ENCODE results near the gene PHOX2B.

Gene PHOX2B

DNA sequence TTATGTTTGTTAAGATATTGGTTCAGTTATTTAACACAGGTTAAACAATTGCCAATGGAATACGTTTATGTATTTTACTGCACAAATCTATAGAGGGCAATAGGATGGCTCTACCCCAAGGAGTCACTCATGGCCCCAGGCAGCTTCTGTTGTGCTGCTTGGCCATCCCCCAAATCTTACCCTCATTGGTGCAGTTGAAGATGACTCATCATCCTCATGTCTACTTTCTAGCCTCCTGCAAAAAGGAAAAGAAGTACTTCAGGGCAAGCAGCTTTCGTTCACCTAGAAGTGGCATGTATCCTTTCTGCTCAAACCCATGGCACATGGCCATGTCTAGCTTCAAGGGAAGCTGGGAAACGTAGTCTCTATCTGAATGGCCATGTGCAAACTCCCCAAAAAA, 14.2 kb downstream of the PHOX2B start:
- no peak for DNase-seq (ENCODE audit: low read depth in 1 of 2, low spot score in 1 of 2)
- Histone ChIP-seq H3K4me3 (replicated peaks; ENCODE audit: insufficient read depth, low read length) (no peak overlapping the region), H3K27me3 (ENCODE audit: insufficient read depth, poor library complexity, severe bottlenecking) (peaks cover 8% of the 10 kb centered on the region), H3K27ac (replicated peaks) (no peak overlapping the region)
- no peak for TF ChIP-seq SPI1 (IDR thresholded peaks at IDR 0.05; ENCODE audit: borderline replicate concordance, low read depth)
- no peak for TF ChIP-seq CTCF (IDR thresholded peaks at IDR 0.05; ENCODE audit: insufficient read depth, low read length)
- TF ChIP-seq, protein P1, sequence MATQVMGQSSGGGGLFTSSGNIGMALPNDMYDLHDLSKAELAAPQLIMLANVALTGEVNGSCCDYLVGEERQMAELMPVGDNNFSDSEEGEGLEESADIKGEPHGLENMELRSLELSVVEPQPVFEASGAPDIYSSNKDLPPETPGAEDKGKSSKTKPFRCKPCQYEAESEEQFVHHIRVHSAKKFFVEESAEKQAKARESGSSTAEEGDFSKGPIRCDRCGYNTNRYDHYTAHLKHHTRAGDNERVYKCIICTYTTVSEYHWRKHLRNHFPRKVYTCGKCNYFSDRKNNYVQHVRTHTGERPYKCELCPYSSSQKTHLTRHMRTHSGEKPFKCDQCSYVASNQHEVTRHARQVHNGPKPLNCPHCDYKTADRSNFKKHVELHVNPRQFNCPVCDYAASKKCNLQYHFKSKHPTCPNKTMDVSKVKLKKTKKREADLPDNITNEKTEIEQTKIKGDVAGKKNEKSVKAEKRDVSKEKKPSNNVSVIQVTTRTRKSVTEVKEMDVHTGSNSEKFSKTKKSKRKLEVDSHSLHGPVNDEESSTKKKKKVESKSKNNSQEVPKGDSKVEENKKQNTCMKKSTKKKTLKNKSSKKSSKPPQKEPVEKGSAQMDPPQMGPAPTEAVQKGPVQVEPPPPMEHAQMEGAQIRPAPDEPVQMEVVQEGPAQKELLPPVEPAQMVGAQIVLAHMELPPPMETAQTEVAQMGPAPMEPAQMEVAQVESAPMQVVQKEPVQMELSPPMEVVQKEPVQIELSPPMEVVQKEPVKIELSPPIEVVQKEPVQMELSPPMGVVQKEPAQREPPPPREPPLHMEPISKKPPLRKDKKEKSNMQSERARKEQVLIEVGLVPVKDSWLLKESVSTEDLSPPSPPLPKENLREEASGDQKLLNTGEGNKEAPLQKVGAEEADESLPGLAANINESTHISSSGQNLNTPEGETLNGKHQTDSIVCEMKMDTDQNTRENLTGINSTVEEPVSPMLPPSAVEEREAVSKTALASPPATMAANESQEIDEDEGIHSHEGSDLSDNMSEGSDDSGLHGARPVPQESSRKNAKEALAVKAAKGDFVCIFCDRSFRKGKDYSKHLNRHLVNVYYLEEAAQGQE (IDR thresholded peaks at IDR 0.05; ENCODE audit: insufficient replicate concordance, low read depth) = no peak
- no peak for TF ChIP-seq GABPA (IDR thresholded peaks at IDR 0.05; ENCODE audit: low read depth)
- TF ChIP-seq POLR2AphosphoS5 (IDR thresholded peaks at IDR 0.05; ENCODE audit: low read depth) = no peak

DNA sequence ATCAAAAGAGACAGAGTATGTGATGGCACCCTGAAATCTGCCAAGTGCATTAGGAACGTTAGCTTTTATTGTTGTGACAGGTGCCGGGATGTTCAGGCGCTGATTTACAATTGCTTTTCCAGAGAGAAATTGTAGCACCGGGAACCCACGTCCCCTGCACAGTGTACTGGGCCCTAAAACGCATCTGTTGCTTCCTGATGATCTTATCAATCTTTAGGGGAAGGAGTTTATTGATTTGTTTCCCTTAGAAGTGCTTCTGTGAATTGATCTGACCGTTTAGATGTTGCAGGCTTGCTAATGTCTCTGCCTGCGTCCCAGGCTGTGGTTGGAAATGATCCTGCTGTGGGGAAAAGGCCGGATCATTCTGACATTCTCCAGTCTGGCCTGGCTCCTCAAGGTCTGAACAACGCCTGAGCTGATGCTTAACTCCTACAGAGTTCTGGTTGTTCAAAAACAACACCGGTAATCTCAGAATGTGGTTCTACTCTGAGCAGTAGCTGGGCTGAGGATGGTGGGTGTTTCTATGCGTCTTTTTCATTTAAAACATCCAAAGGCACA, 16.9 kb downstream of the PHOX2B start:
- H3K4me3 ChIP-seq (replicated peaks; ENCODE audit: insufficient read depth, low read length) = no peak overlapping the region
- no peak for DNase-seq (ENCODE audit: low read depth in 1 of 2, low spot score in 1 of 2)
- no peak for TF ChIP-seq POLR2AphosphoS5 (IDR thresholded peaks at IDR 0.05; ENCODE audit: low read depth)
- no peak overlapping the region for H3K27ac ChIP-seq (replicated peaks)
- peaks cover 11% of the 10 kb centered on the region for H3K27me3 ChIP-seq (ENCODE audit: insufficient read depth, poor library complexity, severe bottlenecking)

DNA sequence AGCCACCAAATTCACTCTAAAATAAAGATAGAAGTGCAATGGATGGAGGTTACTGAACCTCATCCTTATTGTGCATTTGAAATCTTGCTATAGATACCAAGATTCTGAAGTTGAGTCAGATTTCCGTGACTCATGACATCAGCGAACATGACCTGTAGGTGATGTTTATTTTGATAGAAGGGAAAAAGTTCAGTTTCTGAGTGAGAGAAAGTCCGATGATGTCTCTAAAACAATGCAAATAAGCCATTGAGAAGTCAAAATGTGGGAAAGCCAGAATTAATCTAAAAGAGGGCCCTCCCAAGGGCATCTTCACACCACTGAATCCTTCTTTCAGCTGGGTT, 20.0 kb downstream of the PHOX2B start:
- TF ChIP-seq GABPA (IDR thresholded peaks at IDR 0.05; ENCODE audit: low read depth) (no peak), SPI1 (IDR thresholded peaks at IDR 0.05; ENCODE audit: borderline replicate concordance, low read depth) (no peak), CTCF (IDR thresholded peaks at IDR 0.05; ENCODE audit: insufficient read depth, low read length) (no peak), POLR2AphosphoS5 (IDR thresholded peaks at IDR 0.05; ENCODE audit: low read depth) (no peak)
- TF ChIP-seq, protein P1 (IDR thresholded peaks at IDR 0.05; ENCODE audit: insufficient replicate concordance, low read depth) = no peak
- H3K4me3 ChIP-seq (replicated peaks; ENCODE audit: insufficient read depth, low read length) = no peak overlapping the region
- H3K27me3 ChIP-seq (ENCODE audit: insufficient read depth, poor library complexity, severe bottlenecking) = peaks cover 11% of the 10 kb centered on the region
- DNase-seq (ENCODE audit: low read depth in 1 of 2, low spot score in 1 of 2) = no peak
- H3K27ac ChIP-seq (replicated peaks) = no peak overlapping the region

DNA sequence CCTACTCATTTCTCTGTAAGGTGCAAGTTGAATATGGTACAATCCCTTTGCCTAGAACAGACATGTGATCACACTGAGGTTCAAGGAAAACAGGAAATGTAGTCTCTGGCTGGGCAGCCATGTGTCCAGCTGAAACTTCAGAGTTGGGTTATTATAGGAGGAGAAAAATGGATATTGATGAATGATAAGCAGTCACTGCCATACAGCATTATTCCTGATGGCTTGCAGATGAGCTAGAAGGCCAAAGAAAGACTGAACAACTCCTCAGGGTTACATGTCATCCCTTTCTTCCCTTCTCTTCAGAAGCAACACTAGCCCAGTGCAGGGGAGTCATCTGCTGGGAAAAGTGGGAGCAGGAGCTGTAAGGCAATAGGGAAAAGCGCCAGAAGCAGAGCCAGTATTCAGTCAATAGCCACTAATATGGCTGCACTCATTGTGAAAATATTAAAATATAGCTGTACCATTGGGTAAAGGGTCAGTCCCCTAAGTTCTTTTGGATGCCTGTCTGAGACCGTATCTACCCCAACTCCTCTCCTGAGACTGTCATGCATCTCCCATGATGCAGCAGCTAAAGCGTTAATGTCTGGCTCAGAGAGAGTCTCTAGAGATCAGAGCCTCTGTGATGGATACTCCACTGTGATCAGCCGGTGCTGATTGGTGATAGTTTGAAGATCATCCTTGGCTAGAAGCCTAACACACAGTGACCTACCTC, 20.5 kb downstream of the PHOX2B start:
- H3K27ac ChIP-seq (replicated peaks) = no peak overlapping the region
- H3K27me3 ChIP-seq (ENCODE audit: insufficient read depth, poor library complexity, severe bottlenecking) = peaks cover 11% of the 10 kb centered on the region
- H3K4me3 ChIP-seq (replicated peaks; ENCODE audit: insufficient read depth, low read length) = no peak overlapping the region

More for the DNA sequence above, 20.5 kb downstream of the PHOX2B start:
- TF ChIP-seq SPI1 (IDR thresholded peaks at IDR 0.05; ENCODE audit: borderline replicate concordance, low read depth) = no peak
- TF ChIP-seq, protein P1 (IDR thresholded peaks at IDR 0.05; ENCODE audit: insufficient replicate concordance, low read depth) = no peak
- no peak for TF ChIP-seq CTCF (IDR thresholded peaks at IDR 0.05; ENCODE audit: insufficient read depth, low read length)
- no peak for TF ChIP-seq GABPA (IDR thresholded peaks at IDR 0.05; ENCODE audit: low read depth)
- no peak for TF ChIP-seq POLR2AphosphoS5 (IDR thresholded peaks at IDR 0.05; ENCODE audit: low read depth)
- no peak for DNase-seq (ENCODE audit: low read depth in 1 of 2, low spot score in 1 of 2)

Data from HL-60 (cell line).